Measurements from ENCODE around the gene CD69.
"Not testable (repeated sequence)": the region's sequence is repeated elsewhere in the genome, so short reads cannot be mapped to it uniquely, and the experiment has no call there.

Gene CD69

DNA sequence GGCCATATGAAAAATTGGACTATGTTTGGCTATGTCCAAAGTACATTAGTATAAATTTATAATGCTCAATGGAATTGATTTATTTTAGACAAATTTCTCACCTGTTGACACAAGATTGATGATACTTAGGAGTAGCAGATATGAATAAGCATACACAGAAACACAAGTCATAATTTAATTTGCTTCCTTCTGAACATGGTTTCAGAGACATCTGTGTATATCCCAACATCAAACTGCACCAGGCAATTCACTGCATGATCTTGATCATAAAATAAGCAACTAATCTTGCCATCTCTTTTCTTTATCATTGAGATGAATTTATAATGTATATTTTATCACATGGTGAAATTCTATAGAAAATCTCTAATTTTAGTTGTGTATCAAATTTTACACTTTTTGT, 31.6 kb downstream of the CD69 start:
- Histone ChIP-seq H3K9me3 (ENCODE audit: control insufficient read depth, low read depth, low read length) (no peaks in the 10 kb centered on the region), H3K4me3 (ENCODE audit: low read length) (no peak overlapping the region), H3K27ac (ENCODE audit: low read length) (no peak overlapping the region), H3K36me3 (ENCODE audit: control insufficient read depth, low read depth, low read length) (no peaks in the 10 kb centered on the region), H3K27me3 (ENCODE audit: control insufficient read depth, insufficient read depth, low read length) (no peaks in the 10 kb centered on the region), H3K9ac (ENCODE audit: low read length) (no peak overlapping the region), H3K4me1 (ENCODE audit: control insufficient read depth, low read depth, low read length) (no peaks in the 10 kb centered on the region)

DNA sequence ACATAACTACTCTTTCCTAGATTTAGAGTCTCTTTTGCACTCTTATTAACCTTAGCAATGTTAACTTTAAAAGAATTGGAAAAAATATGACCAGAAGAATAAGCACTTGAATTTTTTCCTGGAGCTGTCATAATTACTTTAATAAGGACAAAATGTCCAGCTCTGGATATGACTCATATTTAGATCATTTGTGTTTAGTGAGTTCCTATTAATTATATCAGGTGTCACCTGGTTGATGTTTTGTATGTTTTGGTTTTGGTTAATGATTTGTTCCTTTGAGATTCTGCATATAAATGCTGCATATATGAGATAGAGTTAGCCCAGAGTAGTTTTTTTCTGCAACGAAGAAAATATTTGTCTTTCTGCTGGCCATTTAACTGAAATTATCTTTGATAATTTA, 32.9 kb downstream of the CD69 start:
- no peaks in the 10 kb centered on the region for H3K4me1 ChIP-seq (ENCODE audit: control insufficient read depth, low read depth, low read length)
- H3K36me3 ChIP-seq (ENCODE audit: control insufficient read depth, low read depth, low read length) = no peaks in the 10 kb centered on the region
- no peaks in the 10 kb centered on the region for H3K27me3 ChIP-seq (ENCODE audit: control insufficient read depth, insufficient read depth, low read length)
- no peak overlapping the region for H3K27ac ChIP-seq (ENCODE audit: low read length)
- no peak overlapping the region for H3K4me3 ChIP-seq (ENCODE audit: low read length)
- H3K9ac ChIP-seq (ENCODE audit: low read length) = no peak overlapping the region
- H3K9me3 ChIP-seq (ENCODE audit: control insufficient read depth, low read depth, low read length) = no peaks in the 10 kb centered on the region

- Histone ChIP-seq H3K36me3 (ENCODE audit: control insufficient read depth, low read depth, low read length) (no peaks in the 10 kb centered on the region), H3K9me3 (ENCODE audit: control insufficient read depth, low read depth, low read length) (no peaks in the 10 kb centered on the region), H3K4me1 (ENCODE audit: control insufficient read depth, low read depth, low read length) (no peaks in the 10 kb centered on the region), H3K27ac (ENCODE audit: low read length) (no peak overlapping the region), H3K27me3 (ENCODE audit: control insufficient read depth, insufficient read depth, low read length) (no peaks in the 10 kb centered on the region), H3K4me3 (ENCODE audit: low read length) (no peak overlapping the region), H3K9ac (ENCODE audit: low read length) (no peak overlapping the region)
These were observed 35.4 kb downstream of the CD69 start for GRCh38 chr12:9725213-9725870.

- no peaks in the 10 kb centered on the region for H3K9me3 ChIP-seq (ENCODE audit: control insufficient read depth, low read depth, low read length)
- H3K27me3 ChIP-seq (ENCODE audit: control insufficient read depth, insufficient read depth, low read length) = no peaks in the 10 kb centered on the region
- H3K9ac ChIP-seq (ENCODE audit: low read length) = no peak overlapping the region
- H3K27ac ChIP-seq (ENCODE audit: low read length) = no peak overlapping the region
- no peak overlapping the region for H3K4me3 ChIP-seq (ENCODE audit: low read length)
- no peaks in the 10 kb centered on the region for H3K4me1 ChIP-seq (ENCODE audit: control insufficient read depth, low read depth, low read length)
- H3K36me3 ChIP-seq (ENCODE audit: control insufficient read depth, low read depth, low read length) = no peaks in the 10 kb centered on the region
These were observed 36.7 kb downstream of the CD69 start for GRCh38 chr12:9724023-9724422.

GRCh38 chr12:9721394-9722092, 39.2 kb downstream of the CD69 start:
- H3K4me3 ChIP-seq (ENCODE audit: low read length) = no peak overlapping the region
- H3K27me3 ChIP-seq (ENCODE audit: control insufficient read depth, insufficient read depth, low read length) = no peaks in the 10 kb centered on the region
- H3K9ac ChIP-seq (ENCODE audit: low read length) = no peak overlapping the region
- no peak overlapping the region for H3K27ac ChIP-seq (ENCODE audit: low read length)
- no peaks in the 10 kb centered on the region for H3K9me3 ChIP-seq (ENCODE audit: control insufficient read depth, low read depth, low read length)
- H3K4me1 ChIP-seq (ENCODE audit: control insufficient read depth, low read depth, low read length) = no peaks in the 10 kb centered on the region
- no peaks in the 10 kb centered on the region for H3K36me3 ChIP-seq (ENCODE audit: control insufficient read depth, low read depth, low read length)

- Histone ChIP-seq H3K4me1 (ENCODE audit: control insufficient read depth, low read depth, low read length) (no peaks in the 10 kb centered on the region), H3K9ac (ENCODE audit: low read length) (no peak overlapping the region), H3K27ac (ENCODE audit: low read length) (no peak overlapping the region), H3K4me3 (ENCODE audit: low read length) (no peak overlapping the region), H3K36me3 (ENCODE audit: control insufficient read depth, low read depth, low read length) (no peaks in the 10 kb centered on the region), H3K9me3 (ENCODE audit: control insufficient read depth, low read depth, low read length) (no peaks in the 10 kb centered on the region), H3K27me3 (ENCODE audit: control insufficient read depth, insufficient read depth, low read length) (no peaks in the 10 kb centered on the region)
These were observed 40.9 kb downstream of the CD69 start for GRCh38 chr12:9719790-9720189.

DNA sequence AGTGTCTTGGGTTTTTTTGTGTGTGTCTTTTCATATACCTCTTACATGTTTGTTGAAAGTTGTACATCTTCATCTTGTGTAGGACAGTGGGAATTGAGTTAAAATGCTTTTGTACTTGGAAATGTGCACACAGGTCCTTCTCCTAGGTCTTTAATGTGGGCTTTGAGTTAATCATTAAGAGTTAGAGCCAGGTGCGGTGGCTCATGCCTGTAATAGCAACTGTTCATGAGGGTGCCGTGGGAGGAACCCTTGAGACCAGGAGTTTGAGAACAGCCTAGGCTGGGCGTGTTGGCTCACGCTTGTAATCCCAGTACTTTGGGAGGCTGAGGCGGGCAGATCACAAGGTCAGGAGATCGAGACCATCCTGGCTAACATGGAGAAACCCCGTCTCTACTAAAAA, 41.7 kb downstream of the CD69 start:
- Histone ChIP-seq H3K9me3 (ENCODE audit: control insufficient read depth, low read depth, low read length) (no peaks in the 10 kb centered on the region), H3K36me3 (ENCODE audit: control insufficient read depth, low read depth, low read length) (no peaks in the 10 kb centered on the region), H3K9ac (ENCODE audit: low read length) (no peak overlapping the region), H3K27ac (ENCODE audit: low read length) (no peak overlapping the region), H3K4me1 (ENCODE audit: control insufficient read depth, low read depth, low read length) (no peaks in the 10 kb centered on the region), H3K27me3 (ENCODE audit: control insufficient read depth, insufficient read depth, low read length) (no peaks in the 10 kb centered on the region), H3K4me3 (ENCODE audit: low read length) (no peak overlapping the region)

DNA sequence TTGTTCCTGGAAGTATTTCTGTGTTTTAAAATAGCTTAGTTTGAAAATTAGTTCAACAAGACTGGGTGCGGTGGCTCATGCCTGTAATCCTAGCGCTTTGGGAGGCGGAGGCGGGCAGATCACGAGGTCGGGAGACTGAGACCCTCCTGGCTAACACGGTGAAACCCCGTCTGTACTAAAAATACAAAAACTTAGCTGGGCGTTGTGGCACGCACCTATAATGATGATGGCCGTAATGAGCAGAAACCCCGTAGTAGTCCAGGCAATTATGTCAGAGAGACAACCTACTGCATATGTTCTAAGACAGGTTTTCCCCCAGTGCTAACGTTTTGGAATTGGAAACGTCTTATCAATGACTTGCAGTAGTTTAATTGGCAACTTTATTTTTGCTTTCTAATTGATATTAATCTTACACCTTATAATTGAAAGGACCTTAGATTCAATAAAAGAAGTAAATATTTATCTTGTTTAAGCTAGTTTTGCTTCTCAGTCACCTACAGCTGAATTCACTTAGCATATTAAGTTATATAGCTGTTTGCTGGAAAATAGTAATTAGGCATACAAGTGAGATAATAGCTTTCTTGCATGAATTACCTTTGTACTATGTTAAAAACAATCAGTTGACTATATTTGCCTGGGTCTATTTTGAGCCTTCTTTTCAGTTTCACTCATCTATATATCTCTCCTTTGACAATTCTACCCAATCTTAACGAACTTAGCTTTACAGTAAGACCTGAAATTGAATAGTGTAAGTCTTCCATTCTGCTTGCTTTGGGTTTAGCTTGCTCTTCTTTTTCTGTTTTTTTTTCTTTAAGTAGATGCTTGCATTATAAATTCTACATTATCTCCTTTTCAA, 43.4 kb downstream of the CD69 start:
- Histone ChIP-seq H3K4me3 (ENCODE audit: low read length) (no peak overlapping the region), H3K9me3 (ENCODE audit: control insufficient read depth, low read depth, low read length) (no peaks in the 10 kb centered on the region), H3K9ac (ENCODE audit: low read length) (no peak overlapping the region), H3K27ac (ENCODE audit: low read length) (no peak overlapping the region), H3K27me3 (ENCODE audit: control insufficient read depth, insufficient read depth, low read length) (no peaks in the 10 kb centered on the region), H3K36me3 (ENCODE audit: control insufficient read depth, low read depth, low read length) (no peaks in the 10 kb centered on the region), H3K4me1 (ENCODE audit: control insufficient read depth, low read depth, low read length) (no peaks in the 10 kb centered on the region)

DNA sequence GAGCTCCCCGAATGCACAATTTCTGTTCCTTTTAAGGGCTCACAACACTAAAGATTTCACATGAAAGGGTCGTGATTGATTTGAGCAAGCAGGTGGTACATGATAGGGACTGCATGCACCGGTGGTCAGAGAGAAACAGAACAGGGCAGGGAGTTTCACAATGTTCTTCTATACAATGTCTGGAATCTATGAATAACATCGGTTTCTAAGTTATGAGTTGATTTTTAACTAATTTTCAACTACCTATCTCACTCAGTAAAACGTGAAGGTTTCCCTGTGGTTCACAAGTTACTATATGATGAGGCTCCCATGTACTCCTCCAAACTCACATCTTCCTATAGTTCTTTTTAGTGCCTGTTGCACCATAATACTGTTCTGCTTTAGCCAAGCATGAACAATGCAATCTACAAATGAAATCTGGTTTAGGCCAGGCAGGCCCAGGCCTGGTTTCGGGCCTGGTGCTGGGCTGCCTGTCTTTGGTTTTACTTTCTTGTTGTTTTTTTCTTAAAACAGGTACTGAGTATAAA, 47.6 kb downstream of the CD69 start:
- not testable (repeated sequence) for H3K27ac ChIP-seq (ENCODE audit: low read length); H3K4me3 ChIP-seq (ENCODE audit: low read length); H3K9ac ChIP-seq (ENCODE audit: low read length); H3K27me3 ChIP-seq (ENCODE audit: control insufficient read depth, insufficient read depth, low read length); H3K9me3 ChIP-seq (ENCODE audit: control insufficient read depth, low read depth, low read length); H3K36me3 ChIP-seq (ENCODE audit: control insufficient read depth, low read depth, low read length); H3K4me1 ChIP-seq (ENCODE audit: control insufficient read depth, low read depth, low read length)

DNA sequence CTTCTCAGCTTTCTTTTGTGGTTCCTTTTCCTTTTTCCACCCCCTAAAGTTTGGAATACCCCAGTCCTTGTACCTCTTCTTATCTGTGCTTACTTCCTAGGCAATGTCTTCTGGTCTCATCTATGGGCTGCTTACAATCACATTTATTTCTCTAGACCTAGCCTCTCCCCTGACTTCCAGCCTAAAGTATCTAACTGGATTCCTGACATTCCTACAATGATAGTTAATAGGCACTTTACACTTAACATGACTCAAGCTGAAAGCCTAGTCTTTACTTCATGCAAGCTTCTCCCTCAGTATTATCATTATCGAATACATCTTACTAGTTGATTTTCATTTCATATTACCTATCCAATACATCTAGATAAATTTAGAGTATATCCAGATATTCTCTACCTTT, 49.0 kb downstream of the CD69 start:
- no peaks in the 10 kb centered on the region for H3K36me3 ChIP-seq (ENCODE audit: control insufficient read depth, low read depth, low read length)
- H3K27me3 ChIP-seq (ENCODE audit: control insufficient read depth, insufficient read depth, low read length) = no peaks in the 10 kb centered on the region
- no peaks in the 10 kb centered on the region for H3K4me1 ChIP-seq (ENCODE audit: control insufficient read depth, low read depth, low read length)
- no peak overlapping the region for H3K27ac ChIP-seq (ENCODE audit: low read length)
- no peak overlapping the region for H3K9ac ChIP-seq (ENCODE audit: low read length)
- no peaks in the 10 kb centered on the region for H3K9me3 ChIP-seq (ENCODE audit: control insufficient read depth, low read depth, low read length)
- H3K4me3 ChIP-seq (ENCODE audit: low read length) = no peak overlapping the region

GRCh38 chr12:9710584-9711375, 49.9 kb downstream of the CD69 start:
- no peak overlapping the region for H3K27ac ChIP-seq (ENCODE audit: low read length)
- no peak overlapping the region for H3K4me3 ChIP-seq (ENCODE audit: low read length)
- no peaks in the 10 kb centered on the region for H3K4me1 ChIP-seq (ENCODE audit: control insufficient read depth, low read depth, low read length)
- no peaks in the 10 kb centered on the region for H3K27me3 ChIP-seq (ENCODE audit: control insufficient read depth, insufficient read depth, low read length)
- no peaks in the 10 kb centered on the region for H3K36me3 ChIP-seq (ENCODE audit: control insufficient read depth, low read depth, low read length)
- H3K9me3 ChIP-seq (ENCODE audit: control insufficient read depth, low read depth, low read length) = no peaks in the 10 kb centered on the region
- no peak overlapping the region for H3K9ac ChIP-seq (ENCODE audit: low read length)
